Prostate gland (tissue), 2 donors: ENCODE results near the gene CERS3. TPM values are rescaled to one million over a fixed set of nuclear protein-coding genes. Genes with fewer than 3 reads are reported as not detected.

Experiments
- DNase-seq: peaks from one replicate; pipeline ENCODE4 v3.0.0-alpha.2; 2019; ENCODE audit warnings: low spot score
- H3K27ac ChIP-seq, 2 donors: fragments of 200-600 bp; sonication (generic); 2 replicates each; pipeline ENCODE4 v1.5.1; 2017 to 2019
- H3K27me3 ChIP-seq: fragments of 200-600 bp; sonication (generic); replicated peaks from 2 replicates; pipeline ENCODE4 v1.5.1; 2019; ENCODE audit not compliant: insufficient read depth
- H3K36me3 ChIP-seq, 2 donors: fragments of 200-600 bp; sonication (generic); 1 replicate in 1 of 2; 2 replicates in 1 of 2; pipeline versions ENCODE4 v1.5.1 to v1.8.1; 2017 to 2019
- H3K4me1 ChIP-seq: fragments of 200-600 bp; sonication (generic); replicated peaks from 2 replicates; pipeline ENCODE4 v1.5.1; 2019
- H3K4me3 ChIP-seq, 2 donors: fragments of 200-600 bp; sonication (generic); 2 replicates each; pipeline ENCODE4 v1.5.1; 2017 to 2019
- H3K9me3 ChIP-seq: fragments of 200-600 bp; sonication (generic); 2 replicates; pipeline ENCODE4 v1.5.1; 2017
- CTCF ChIP-seq, 4 experiments: fragments of 200-600 bp in 2 of 4; fragments of 450-650 bp in 2 of 4; sonication (generic) in 2 of 4; IDR thresholded peaks; 1 replicate in 3 of 4; 2 replicates in 1 of 4; pipeline ENCODE4 v1.5.1; 2016 to 2019; ENCODE audit warnings: antibody characterized with exemption in 4 of 4, mild to moderate bottlenecking in 2 of 4, moderate library complexity in 2 of 4
- POLR2A ChIP-seq: fragments of 450-650 bp; IDR thresholded peaks from one replicate; pipeline ENCODE4 v1.6.1; 2016; ENCODE audit warnings: antibody characterized with exemption, mild to moderate bottlenecking
- POLR2AphosphoS5 ChIP-seq: sonication (generic); formaldehyde crosslinking; IDR thresholded peaks from one replicate; pipeline ENCODE4 v1.6.1; 2017; ENCODE audit warnings: antibody characterized with exemption
- WGBS: methylation state at CpG from one replicate; pipeline ENCODE4 v1.1.5; 2018; 5-methylcytosine and 5-hydroxymethylcytosine counted together
- intact Hi-C: fragments of 100-400 bp; cut with DNase I; formaldehyde crosslinking; loops from one replicate; pipeline ENCODE4 v1.14.2; 2022
- total RNA-seq, 2 donors: library from RNA; depleted of rRNA; stranded (reverse); fragments of >200 nt; gene quantifications; one replicate each; pipeline ENCODE4 v1.1.0, GENCODE V29; 2016

The CERS3 gene
- total RNA-seq, 2 donors from 2014 or later = 0.73 to 4.0 TPM

DNA sequence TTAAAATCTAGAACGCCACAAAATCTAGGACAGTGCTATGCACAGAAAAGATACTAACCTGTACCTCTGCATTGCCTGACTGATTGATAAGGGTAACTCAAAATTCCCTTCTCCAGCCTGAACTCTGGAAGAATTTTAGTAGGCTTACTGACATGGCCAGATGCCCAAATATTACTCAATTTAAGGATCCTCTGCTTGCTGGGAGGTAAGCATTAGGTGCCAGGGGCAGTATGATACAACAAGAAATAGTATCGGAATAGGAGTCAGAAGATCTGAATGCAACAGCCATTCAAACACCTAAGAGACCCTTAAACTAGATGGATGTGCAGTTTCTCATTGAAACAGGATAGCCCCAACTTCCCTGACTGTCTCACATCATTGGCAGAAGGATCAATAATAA is 45.4 kb downstream of the CERS3 start:
- TF ChIP-seq POLR2A (no peak), CTCF (IDR thresholded peaks at IDR 0.05) (no peak), POLR2AphosphoS5 (no peak)
- no peak for DNase-seq

DNA sequence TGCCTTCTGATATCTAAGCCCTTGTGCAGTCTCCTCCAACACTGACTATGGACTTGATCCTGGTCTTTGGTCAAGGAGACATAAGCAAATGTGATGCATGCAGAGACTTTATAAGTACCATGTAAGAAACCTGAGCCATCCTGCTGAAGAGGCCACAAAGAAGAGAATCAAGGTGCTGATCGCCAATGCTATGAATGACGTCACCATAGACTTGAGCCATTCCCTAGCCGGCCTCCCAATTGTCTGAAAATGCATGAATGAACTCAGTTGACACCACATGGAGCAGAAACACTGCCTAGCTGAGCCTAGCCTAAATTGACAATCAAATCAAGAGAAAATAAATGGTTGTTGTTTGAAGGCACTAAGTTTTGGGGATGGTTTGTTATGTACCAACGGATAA is 51.9 kb downstream of the CERS3 start:
- no peaks in the 10 kb centered on the region for H3K9me3 ChIP-seq
- no peaks in the 10 kb centered on the region for H3K27me3 ChIP-seq
- no peak for TF ChIP-seq POLR2AphosphoS5
- WGBS = 96% methylated on average over 4 of the region's 4 CpGs
- H3K27ac ChIP-seq = no peak overlapping the region
- no peak for DNase-seq
- intact Hi-C loops = no loop called here
- H3K4me1 ChIP-seq = no peaks in the 10 kb centered on the region
- no peaks in the 10 kb centered on the region for H3K36me3 ChIP-seq
- no peak overlapping the region for H3K4me3 ChIP-seq

More for the DNA sequence above, 45.4 kb downstream of the CERS3 start:
- WGBS = 99% methylated on average over 2 of the region's 2 CpGs
- Histone ChIP-seq H3K9me3 (no peaks in the 10 kb centered on the region), H3K4me1 (no peaks in the 10 kb centered on the region), H3K27ac (no peak overlapping the region), H3K4me3 (no peak overlapping the region), H3K27me3 (no peaks in the 10 kb centered on the region), H3K36me3 (no peaks in the 10 kb centered on the region)
- intact Hi-C loops = no loop called here

- no peak for DNase-seq
- Histone ChIP-seq H3K27me3 (no peaks in the 10 kb centered on the region), H3K36me3 (no peaks in the 10 kb centered on the region), H3K4me3 (no peak overlapping the region), H3K27ac (no peak overlapping the region), H3K4me1 (no peaks in the 10 kb centered on the region), H3K9me3 (no peaks in the 10 kb centered on the region)
- WGBS = 85% methylated on average over 5 of the region's 5 CpGs
- TF ChIP-seq POLR2AphosphoS5 (no peak), POLR2A (no peak), CTCF (IDR thresholded peaks at IDR 0.05) (no peak)
- intact Hi-C loops = no loop called here
Measured at GRCh38 chr15:100472736-100473135, 56.0 kb downstream of the CERS3 start.

DNA sequence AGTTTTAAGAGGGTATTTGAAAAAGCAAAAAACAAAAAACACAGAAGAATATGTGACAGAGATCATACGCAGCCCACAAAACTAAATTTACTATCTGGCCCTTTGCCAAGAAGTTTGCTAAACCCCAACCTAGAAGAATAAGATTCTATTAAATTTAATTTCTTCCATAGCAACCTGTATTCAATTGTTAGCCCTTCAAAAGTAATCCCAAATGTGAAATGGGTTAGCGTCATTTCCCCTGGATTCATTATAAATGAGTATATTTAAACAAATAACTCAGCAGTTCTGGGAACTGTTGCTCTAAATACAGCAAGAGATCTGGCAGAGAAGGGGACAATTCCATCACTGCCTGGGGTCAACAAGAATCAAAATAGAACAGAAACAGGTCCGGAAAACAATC is 56.8 kb downstream of the CERS3 start:
- 58% methylated on average over 3 of the region's 3 CpGs for WGBS
- H3K27ac ChIP-seq = no peak overlapping the region
- DNase-seq = no peak
- H3K4me1 ChIP-seq = no peaks in the 10 kb centered on the region
- TF ChIP-seq CTCF (IDR thresholded peaks at IDR 0.05) (no peak), POLR2A (no peak), POLR2AphosphoS5 (no peak)
- intact Hi-C loops = no loop called here
- H3K27me3 ChIP-seq = no peaks in the 10 kb centered on the region
- H3K4me3 ChIP-seq = no peak overlapping the region
- H3K36me3 ChIP-seq = no peaks in the 10 kb centered on the region
- H3K9me3 ChIP-seq = no peaks in the 10 kb centered on the region

- Histone ChIP-seq H3K27me3 (no peaks in the 10 kb centered on the region), H3K27ac (no peak overlapping the region), H3K36me3 (no peaks in the 10 kb centered on the region), H3K4me1 (no peaks in the 10 kb centered on the region), H3K9me3 (no peaks in the 10 kb centered on the region), H3K4me3 (no peak overlapping the region)
- intact Hi-C loops = no loop called here
- TF ChIP-seq POLR2A (no peak), CTCF (IDR thresholded peaks at IDR 0.05) (no peak), POLR2AphosphoS5 (no peak)
- no peak for DNase-seq
- WGBS = 82% methylated on average over 2 of the region's 2 CpGs
Measured at GRCh38 chr15:100468285-100468684, 60.5 kb downstream of the CERS3 start.
